ENCODE results near the gene CNKSR3.

The CNKSR3 gene

DNA sequence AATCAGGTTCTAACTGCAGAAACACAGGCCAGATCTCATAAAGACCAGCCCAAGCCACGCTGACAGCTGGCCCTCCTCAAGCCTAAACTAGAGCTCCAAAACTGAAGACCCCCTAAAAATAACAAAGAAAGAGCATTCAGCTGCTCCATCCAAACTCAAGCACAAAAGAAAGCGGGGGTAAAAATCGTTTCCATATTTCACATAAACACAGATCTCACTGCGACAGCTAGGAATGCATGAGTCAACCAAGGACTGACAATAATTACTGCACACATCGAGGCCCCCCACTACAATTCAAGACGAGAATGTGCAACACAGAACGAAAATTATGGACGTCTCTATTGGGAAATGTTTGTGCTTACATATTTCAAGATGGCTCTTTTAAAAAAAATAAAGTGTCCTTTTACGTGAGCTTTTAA lies 31.1 kb downstream of the CNKSR3 start:
- no peak for DNase-seq (ENCODE audit: low spot score)

DNA sequence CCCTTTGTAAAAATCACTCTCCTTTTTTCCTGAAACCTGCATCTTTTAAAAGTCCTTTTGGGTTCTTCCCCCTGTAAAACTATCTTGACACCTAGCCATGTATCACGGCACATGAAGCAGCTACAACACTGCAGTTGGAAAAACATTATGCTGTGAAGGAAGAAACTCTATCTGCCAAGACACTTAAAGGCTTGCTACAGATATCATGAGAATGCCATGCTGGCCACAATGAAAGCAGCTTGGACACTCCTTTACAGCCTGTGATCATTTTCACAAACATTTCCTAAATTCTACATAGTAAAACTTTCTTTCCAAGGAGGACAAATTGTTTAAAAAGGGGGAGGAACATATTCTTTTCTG lies 31.8 kb downstream of the CNKSR3 start:
- DNase-seq (ENCODE audit: low spot score) = no peak

DNA sequence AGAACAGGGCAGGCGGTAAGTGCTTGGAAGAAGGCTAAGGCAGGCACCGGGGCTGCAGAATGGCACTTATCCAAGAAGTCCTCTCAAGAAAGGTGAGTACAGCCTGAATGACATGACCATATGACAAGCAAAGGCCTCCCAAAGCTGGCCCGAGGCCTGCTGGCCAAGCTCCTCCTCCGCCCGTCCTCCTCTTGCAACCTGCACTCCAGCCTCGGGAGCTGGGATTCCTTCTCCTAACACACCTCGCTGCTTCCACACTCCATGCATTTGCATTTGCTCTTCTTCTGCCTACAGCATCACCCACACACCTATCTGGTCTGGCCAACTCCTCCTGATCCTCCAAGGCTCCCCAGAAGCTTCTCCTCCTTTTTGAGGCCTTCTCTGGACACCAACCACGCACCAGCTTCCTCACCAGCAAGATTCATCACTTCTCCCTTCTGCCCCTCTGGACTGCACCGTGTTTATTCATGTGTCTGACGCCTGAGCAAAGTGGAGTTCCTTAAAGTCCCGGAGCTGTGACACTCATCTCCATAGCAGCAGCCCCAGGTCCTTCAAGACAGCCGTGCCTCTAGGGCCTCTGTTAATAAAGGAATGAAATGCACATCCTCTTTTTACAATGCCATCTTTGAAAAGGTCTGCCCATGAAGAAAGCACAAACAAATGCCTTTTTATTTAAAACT lies 32.3 kb downstream of the CNKSR3 start:
- DNase-seq (ENCODE audit: low spot score) = no peak

DNA sequence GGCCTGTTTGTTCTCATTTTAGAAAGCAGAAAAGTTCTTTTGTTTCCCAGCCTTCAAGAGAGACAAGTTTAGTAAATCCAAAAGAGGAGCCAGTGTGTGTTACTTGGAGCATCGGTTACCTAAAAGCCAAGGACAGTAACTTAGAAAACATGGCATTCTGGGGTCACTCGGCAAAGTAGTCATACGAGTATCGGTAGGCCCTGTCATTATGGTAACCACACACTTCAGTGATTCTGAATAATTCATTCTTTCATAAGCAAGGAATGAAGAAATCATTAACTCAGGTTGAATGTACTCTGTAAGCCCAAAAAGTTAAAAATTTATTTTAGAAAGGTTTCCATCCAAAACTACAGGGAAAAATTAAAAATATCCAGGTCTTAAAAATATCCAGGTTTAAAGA lies 34.0 kb downstream of the CNKSR3 start:
- no peak for DNase-seq (ENCODE audit: low spot score)

DNA sequence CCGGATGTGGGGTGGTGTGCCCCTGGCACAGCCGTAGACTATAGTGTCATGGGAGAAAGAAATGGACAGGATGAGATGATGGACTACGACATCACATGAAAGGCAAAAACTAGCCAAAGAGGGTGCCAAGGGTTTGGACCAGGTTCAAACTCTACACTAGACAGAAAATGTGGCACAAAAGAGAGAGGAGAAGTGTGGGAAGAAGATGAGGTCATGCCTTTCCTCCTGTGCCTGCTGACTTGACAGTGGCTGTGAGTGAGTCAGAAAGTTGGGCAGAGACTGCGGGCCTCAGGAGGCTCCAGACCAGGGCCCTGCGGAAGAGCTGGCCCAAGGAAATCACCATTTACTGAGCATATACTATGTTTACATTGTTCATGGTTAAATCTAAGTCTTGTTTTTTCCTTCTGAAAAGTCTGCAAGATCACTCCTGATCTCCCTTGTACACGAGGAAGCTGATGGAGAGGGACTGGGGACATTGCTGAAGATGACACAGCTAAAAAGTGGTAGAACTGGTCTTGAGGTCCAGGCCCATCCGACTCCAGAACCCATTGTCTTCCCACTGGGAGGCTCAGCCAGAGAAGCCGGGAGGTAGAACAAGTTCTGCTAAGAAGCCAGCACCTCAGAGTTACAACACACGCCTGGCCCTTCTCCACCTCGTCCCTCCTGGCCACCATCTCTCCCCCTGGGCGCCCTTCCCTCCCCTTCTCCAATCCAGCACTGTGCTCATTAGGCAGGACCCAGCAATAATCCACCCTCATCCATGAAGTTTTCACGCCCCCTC lies 35.6 kb downstream of the CNKSR3 start:
- no peak for DNase-seq (ENCODE audit: low spot score)

DNA sequence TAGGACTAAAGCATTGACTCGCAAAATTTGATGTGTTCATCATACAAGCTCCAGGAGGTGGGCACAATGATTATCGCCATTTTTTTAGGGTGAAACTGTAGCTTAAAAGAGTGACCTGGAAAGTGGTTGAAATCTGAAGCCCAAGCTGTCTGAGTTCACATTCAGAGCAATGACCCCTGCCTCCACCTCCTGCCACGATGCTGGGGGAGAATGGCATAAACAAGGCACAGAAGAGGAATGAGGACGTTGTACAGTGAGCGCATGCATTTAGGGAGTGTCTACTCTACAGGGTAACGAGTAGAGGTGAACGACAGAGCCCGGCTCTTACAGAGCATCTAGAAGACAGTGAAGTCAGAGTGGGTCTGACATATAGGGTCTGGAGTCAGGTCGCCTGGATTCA lies 37.2 kb downstream of the CNKSR3 start:
- no peak for DNase-seq (ENCODE audit: low spot score)

DNA sequence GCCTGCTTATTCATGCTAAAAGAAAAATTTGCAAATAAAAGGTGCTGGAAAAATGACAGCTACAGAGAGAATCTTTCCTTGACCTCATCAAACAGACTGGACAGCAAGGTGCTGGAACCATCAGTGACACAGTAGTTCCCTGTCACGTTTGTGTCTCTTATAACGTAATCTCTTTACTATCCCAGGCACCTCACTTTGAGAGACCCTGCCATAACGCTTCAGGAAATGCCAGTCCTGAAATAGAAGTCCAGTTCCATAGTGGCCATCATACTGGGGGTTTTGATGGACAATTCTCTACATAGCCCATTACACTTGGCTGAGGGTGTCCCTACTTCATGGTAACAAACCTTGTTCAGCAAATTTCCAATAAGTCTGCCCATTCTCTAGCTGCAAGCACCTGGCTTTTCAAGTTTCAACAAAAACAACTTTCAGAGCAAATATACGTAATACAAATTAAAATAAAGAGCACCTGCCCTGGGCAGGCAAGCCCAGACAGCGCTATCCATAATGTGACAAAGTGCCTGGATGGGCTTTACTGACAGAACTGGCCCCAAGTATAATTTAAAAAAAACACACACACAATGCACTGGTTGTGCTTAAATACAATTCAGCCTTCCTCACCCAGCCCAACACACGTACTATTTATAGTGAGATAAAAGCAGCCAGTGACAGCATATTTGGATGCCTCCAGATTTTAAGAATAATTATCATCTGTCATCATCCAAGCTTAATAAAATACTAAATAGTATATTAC lies 38.7 kb downstream of the CNKSR3 start:
- no peak for DNase-seq (ENCODE audit: low spot score)

DNA sequence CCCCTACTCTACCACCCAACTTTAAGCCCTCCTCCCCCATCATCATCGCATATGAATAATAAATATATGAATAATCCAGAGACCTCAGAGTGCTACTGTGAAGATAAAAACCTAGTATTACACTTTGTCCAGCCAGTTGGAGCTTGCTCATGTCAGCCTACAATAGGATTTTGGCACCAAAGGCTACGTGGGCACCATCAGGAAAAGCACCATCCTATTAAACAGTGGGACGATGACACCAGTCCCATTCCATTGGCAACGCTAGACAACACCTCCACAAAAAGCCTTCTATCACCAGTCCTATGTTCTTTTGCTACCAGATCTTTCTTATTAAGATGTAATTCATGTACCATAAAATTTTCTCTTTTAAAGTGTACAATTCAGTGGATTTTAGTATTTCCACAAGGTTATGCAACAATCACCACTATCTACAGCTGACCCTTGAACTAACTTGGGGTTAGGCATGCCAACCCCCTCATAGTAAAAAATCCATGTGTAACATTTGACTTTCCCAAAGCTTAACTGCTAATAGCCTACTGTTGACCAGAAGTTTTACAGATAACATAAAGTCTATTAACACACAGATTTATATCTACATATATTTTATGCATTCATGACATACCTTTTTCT lies 41.1 kb downstream of the CNKSR3 start:
- no peak for DNase-seq (ENCODE audit: low spot score)

DNA sequence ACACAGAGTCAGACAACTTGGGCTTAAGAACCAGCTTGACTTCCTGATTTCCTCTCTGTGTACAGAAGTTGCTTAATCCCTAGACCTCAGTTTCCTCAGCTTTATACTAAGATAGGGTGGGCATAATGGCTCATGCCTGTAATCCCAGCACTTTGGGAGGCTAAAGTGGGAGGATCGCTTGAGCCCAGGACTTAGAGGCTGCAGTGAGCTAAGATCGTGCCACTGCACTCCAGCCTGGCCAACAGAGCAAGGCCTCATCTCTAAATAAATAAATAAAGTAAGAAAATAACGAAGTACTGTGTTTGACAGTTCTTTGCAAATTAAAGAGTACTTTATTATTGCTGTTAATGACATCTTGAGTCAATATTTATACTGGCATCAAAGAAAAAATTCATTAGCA lies 41.7 kb downstream of the CNKSR3 start:
- no peak for DNase-seq (ENCODE audit: low spot score)

DNA sequence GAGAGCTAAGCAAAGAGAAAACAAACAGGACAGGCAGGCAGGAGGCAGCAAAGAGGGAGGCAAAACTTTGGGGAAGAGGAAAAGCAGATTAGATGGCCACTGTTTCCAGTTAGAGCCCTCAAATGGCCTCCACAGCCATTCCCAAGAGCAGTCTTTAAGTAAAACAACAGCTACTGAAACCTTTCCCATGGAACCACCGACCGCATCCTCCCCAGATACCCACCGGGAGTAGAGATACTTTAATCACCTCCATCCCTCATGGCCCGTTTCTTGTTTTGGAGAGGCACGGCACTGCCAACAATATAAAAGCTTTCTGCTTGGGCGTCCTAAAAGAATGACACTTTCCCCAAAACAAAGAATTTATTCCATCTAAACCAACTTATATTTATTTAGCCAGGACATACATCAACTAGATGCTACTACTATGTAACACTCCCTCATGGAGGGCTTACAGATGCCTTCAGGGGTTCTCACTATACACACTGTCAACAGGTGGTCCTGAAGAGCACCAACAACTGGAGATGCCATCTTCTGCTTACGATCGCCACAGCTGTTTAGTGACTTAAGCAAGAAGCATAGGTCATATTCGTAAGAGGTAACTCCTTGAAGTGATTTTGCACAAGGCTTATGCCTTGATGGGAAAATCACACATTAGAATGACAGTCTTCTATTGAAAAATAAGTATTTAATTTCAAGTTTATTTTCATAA lies 43.4 kb downstream of the CNKSR3 start:
- DNase-seq (ENCODE audit: low spot score) = no peak

DNA sequence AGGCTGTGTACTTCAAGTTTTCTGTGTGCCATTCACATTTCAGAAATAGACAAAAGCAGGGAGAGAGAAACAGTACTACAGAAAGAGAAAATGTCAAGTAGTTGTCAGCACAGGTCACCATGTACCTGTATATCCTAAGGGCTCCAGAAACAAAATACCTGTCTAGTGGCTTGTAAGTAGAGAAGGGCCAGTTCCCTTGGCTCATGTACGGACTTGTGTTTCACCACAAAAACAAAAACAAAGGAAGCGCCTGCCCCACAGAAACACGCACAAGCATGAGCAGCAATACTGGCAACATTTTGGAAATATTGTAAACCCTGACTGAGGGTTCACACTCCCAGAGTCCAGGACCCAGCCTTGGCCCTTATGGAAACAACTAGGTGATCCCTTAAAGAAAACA lies 44.3 kb downstream of the CNKSR3 start:
- DNase-seq (ENCODE audit: low spot score) = no peak

DNA sequence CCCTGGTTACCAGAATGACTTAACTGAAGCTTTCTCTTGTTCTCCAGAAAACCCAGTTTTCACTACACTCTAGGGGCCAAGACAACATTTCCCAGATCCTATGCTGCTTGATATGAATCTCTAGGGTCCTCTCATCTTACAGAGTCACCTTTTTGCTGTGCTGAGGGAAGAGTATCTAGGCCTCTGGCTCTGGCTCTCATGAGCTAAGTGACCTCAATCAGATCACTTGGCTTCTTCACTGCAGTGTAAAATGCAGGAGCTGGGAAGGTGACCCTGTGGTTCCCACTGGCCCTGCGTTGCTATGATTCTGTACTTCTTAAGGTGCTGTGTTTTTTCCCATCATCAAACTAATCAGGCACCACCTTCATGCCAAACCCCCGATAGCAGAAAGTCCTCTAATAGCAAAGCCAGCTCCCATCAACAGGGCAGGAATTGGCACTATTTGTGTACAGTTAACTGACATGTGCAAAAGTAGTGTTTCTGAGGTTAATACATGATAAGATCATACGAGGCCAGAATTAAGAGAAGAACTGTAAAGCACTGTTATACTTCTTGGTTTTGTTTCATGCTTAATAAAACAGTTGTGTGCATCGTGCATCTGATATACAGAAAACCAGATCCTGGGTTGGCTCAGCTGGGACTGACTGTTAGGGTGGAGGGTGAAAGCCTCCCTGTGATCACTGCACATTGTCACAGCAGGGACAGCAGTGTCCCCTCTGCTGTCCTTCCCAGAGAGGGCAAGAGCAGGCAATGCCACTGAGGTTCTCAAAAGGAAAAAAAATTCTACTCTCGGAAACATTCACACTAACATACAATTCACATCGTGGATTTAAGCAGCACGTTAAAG lies 46.7 kb downstream of the CNKSR3 start:
- DNase-seq (ENCODE audit: low spot score) = no peak

DNA sequence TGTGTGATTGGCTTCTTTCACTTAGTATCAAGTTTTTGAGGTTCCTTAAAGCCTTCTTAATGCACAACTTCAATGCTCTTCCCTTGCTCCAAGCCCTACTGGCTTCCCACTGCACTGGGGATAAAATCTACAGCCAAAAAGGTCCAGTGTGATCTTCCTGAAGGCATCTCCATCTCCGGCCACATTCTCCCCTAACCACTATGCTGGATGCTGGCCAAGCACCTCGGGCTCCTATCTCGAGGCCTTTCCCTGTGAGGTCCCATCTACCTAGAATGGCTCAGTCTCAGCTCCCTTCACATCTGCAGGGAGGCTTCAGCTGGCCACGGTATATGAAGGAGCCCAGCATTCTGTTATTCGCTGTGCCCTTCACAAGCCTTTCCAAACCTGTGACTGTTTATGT lies 48.1 kb downstream of the CNKSR3 start:
- no peak for DNase-seq (ENCODE audit: low spot score)

DNA sequence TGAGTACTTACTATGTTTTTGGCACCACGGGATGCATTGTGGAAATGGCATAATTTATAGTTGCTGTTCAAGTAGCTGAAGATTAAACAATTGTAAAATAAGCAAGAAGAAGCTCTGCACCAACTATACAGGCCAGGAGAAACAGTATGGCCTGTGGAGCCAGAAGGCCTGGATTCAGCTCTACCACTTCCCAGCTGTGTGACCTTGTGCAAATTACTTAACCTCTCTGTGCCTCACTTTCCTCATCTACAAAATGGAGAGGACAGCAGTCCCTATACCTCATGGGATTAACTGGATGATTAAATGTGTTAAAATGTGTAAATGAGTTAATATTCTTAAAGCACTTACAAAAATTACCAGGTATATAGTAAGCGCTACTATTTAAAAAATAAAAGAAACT lies 49.1 kb downstream of the CNKSR3 start:
- DNase-seq (ENCODE audit: low spot score) = no peak

DNA sequence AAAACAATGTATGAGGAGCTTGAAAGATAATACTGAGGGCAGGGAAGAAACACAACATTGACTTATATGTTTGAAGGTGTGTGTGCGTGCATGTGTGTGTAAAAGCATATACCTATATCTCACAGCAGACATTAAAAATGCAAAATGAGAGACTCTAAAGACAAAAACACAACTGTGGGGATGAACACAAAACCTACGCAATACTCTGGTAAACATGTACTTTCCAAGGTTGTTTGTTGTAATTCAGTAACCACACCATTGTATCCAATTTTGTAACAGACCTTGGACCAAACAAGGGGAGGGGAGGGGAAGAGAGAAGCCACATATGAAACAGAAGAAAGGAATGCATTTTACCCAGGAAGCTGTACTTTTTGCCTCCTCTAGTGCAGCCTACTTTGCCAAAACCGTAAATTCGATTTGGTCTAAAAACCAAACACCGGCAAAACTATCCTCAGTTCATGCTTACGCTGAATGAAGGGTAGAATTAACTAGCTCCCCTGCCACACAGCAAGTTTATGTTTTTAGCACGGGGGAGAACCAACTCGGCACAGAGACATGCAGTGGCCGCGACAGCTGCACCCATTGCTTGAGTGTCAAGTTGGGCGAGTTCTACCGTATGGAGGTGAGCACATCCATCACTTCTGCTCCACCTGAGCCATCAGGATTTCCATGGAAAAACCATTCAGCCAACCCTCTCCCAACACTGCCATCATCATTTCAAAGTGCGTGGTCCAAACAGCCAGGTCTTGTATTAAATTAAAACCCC lies 50.0 kb downstream of the CNKSR3 start:
- DNase-seq (ENCODE audit: low spot score) = no peak

DNA sequence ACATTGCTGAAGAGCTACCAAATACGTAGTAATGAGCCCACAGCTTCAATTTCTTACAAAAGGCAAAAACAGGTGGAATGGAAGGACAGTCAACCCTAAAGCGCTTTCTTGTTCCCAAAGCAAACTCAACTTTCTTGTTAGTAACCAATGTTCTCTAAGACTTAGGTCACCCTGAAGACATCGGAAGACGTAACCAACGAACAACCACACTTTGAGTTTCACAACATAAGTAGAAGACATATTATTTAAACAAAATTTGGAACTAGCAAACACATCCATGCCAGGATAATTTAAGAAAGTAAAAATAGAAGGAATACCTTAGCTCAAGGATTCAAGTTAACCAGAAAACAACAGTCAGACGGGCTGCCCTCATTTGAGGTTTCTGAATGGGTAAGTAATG lies 51.0 kb downstream of the CNKSR3 start:
- no peak for DNase-seq (ENCODE audit: low spot score)

DNA sequence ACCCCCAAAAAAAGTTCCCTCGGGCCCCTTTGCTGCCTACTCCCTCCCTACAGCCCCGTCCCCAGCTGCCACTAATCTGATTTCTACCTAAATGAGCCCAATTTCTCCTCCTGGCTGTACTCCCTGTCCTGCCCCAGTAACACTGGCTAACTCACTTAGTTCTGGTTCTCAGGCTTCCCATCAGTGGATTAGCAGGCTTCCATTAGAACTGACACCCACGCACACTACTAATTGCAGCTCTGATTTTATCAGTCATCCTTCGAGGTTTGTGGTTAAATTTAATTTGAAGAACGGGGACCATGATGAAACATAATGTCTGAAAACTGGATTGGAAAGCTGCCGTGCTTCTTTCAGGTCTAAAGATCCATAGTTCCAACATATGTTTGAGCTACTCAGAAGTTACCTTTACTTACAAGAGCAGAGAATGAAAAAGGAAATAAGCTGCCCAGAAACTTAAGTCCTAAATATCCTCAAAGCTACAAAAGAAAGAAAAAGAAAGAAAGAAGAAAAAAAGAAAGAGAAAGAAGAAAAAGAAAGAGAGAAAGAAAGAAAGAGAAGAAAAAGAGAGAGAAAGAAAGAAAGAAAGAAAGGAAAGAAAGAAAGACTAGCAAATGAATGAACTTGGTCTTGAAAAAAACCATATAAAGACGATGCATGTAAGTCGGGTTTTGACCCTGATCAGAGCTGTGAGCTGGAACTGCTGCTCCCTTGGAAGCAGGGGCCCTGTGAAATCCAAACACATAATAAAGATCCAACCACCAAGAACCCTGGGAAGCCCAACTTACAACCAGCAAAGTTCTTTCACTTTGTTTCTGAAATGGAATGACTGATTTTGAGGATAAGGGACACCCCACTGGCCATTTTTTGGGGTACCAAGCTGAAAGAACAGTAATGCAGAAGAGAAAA lies 51.7 kb downstream of the CNKSR3 start:
- DNase-seq (ENCODE audit: low spot score) = no peak

DNA sequence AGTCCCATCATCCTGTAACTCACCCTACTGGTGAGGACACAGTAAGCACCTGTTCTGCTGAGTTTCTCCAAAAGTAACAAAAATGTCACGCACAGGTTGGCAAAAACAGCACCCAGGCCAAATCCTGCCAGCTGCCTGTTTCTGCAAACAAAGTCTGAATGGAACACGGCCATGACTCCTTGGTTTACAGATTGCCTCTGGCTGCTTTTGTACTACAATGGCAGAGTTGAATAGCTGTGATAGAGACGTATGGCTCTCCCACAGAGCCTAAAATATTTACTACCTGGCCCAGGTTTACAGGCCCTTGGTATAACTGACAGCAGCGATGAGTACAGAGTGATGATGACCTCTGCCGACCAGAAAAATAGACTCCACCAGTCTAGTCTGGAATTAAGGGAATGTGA lies 52.6 kb downstream of the CNKSR3 start:
- DNase-seq (ENCODE audit: low spot score) = no peak

DNA sequence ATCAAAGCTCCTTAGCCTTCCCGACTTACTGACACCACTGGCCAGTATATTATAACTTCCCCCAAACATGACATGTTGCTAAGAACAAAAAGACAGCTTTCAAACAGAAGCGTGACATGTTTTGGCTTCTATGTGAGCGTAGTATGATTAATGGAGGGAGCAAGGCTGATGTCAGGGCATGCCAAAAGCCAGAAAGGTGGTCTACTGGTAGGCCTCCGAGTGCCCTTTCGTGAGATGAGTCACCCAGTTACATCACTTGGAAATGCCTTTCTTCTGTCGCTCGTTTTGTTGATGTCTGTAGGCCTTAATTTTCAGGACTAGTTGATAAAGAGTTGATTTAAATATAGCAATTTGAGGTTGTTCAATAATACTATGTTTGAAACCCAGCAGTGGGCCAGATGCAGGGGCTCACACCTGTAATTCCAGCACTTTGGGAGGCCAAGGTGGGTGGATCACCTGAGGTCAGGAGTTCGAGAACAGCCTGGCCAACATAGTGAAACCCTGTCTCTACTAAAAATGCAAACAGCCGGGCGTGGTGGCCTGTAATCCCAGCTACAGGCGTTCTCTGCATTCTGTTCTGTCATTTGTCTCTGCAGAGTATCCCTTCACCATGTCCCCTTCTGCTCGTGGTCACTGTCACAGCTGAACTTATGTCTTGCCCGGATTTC lies 53.3 kb downstream of the CNKSR3 start:
- DNase-seq (ENCODE audit: low spot score) = no peak
